Suprapubic skin (tissue), 4 donors: Measurements from ENCODE around the gene AKR1A1. TPM values are rescaled to one million over a fixed set of nuclear protein-coding genes. Genes with fewer than 3 reads are reported as not detected.

Experiments
- DNase-seq, 2 donors: peaks; one replicate each; pipeline ENCODE4 v3.0.0-alpha.2; 2019; ENCODE audit warnings: low spot score in 2 of 2
- H3K27ac ChIP-seq: fragments of 200-600 bp; sonication (generic); one replicate; pipeline ENCODE4 v1.5.1; 2019
- H3K27me3 ChIP-seq: fragments of 200-600 bp; sonication (generic); one replicate; pipeline ENCODE4 v1.5.1; 2019
- H3K36me3 ChIP-seq: fragments of 200-600 bp; sonication (generic); one replicate; pipeline ENCODE4 v1.5.1; 2019
- H3K4me1 ChIP-seq: fragments of 200-600 bp; sonication (generic); one replicate; pipeline ENCODE4 v1.5.1; 2019
- H3K4me3 ChIP-seq: fragments of 200-600 bp; sonication (generic); one replicate; pipeline ENCODE4 v1.5.1; 2019; ENCODE audit warnings: mild to moderate bottlenecking
- H3K9me3 ChIP-seq: fragments of 200-600 bp; sonication (generic); one replicate; pipeline ENCODE4 v1.5.1; 2019
- EP300 ChIP-seq: sonication (generic); formaldehyde crosslinking; IDR thresholded peaks from one replicate; pipeline ENCODE4 v1.6.1; 2017; ENCODE audit warnings: antibody characterized with exemption
- POLR2A ChIP-seq, 2 donors: fragments of 450-650 bp; IDR thresholded peaks; one replicate each; pipeline ENCODE4 v1.6.1; 2017; ENCODE audit warnings: antibody characterized with exemption in 2 of 2, mild to moderate bottlenecking in 2 of 2, moderate library complexity in 2 of 2
- POLR2AphosphoS5 ChIP-seq, 3 donors: sonication (generic); formaldehyde crosslinking; IDR thresholded peaks; one replicate each; pipeline ENCODE4 v1.6.1; 2017; ENCODE audit warnings: antibody characterized with exemption in 3 of 3
- WGBS: methylation state at CpG from one replicate; pipeline ENCODE4 v1.1.5; 2018; 5-methylcytosine and 5-hydroxymethylcytosine counted together
- total RNA-seq, 4 donors: library from RNA; depleted of rRNA; stranded (reverse); fragments of >200 nt; gene quantifications; one replicate each; pipeline ENCODE4 v1.1.0, GENCODE V29; 2016
- TF ChIP-seq, protein P1 (sequence below), 2 donors: fragments of 200-600 bp in 1 of 2; fragments of 450-650 bp in 1 of 2; sonication (generic) in 1 of 2; IDR thresholded peaks; one replicate each; pipeline ENCODE4 v1.5.1; 2016 to 2019; ENCODE audit warnings: antibody characterized with exemption in 2 of 2, mild to moderate bottlenecking in 1 of 2, moderate library complexity in 1 of 2

Gene AKR1A1
- total RNA-seq, 4 donors from 2014 or later: 60.1 to 87.1 (median 82.8) TPM

DNA sequence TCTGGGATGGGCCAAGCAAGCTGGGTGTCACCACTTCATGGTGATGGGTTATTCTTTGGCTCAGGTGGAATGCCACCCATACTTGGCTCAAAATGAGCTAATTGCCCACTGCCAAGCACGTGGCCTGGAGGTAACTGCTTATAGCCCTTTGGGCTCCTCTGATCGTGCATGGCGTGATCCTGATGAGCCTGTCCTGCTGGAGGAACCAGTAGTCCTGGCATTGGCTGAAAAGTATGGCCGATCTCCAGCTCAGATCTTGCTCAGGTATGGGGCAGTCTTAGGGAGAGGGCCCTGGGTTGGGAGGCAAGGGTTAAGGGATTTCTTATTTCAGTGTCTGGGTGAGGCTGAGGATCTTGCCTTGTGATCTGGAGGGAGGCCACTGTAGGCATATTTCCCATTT is 17.8 kb downstream of the AKR1A1 start:
- WGBS: 50% methylated on average over 1 of the region's 4 CpGs
- Histone ChIP-seq H3K4me1 (peaks cover 30% of the 10 kb centered on the region), H3K36me3 (peaks cover 45% of the 10 kb centered on the region), H3K9me3 (no peaks in the 10 kb centered on the region), H3K27me3 (no peaks in the 10 kb centered on the region), H3K4me3 (no peak overlapping the region), H3K27ac (no peak overlapping the region)
- peak in 2 of 3 donors; percentile 10 to 64 for TF ChIP-seq POLR2AphosphoS5 (IDR thresholded peaks at IDR 0.05)
- TF ChIP-seq POLR2A (IDR thresholded peaks at IDR 0.05): no peak
- no peak for DNase-seq

DNA sequence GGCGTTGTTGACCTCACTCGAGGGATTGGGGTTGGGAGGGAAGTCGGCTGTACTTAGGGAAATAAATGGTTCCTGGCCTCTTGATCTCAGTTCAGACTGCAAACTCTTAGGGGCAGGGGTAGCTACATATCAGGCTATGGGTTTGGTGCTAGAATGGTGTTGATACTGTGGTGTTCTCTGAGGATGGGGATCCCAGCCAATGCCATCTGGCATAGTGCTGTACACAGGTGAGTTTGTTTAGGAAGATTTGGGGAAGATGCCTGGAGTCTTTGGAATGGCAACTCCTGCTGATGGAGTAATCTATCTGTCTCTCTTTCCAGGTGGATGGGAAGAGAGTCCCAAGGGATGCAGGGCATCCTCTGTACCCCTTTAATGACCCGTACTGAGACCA is 18.9 kb downstream of the AKR1A1 start:
- no peak overlapping the region for H3K27ac ChIP-seq
- TF ChIP-seq POLR2A (IDR thresholded peaks at IDR 0.05): no peak
- no peak for TF ChIP-seq POLR2AphosphoS5 (IDR thresholded peaks at IDR 0.05)
- no peak for TF ChIP-seq EP300
- TF ChIP-seq, protein P1, sequence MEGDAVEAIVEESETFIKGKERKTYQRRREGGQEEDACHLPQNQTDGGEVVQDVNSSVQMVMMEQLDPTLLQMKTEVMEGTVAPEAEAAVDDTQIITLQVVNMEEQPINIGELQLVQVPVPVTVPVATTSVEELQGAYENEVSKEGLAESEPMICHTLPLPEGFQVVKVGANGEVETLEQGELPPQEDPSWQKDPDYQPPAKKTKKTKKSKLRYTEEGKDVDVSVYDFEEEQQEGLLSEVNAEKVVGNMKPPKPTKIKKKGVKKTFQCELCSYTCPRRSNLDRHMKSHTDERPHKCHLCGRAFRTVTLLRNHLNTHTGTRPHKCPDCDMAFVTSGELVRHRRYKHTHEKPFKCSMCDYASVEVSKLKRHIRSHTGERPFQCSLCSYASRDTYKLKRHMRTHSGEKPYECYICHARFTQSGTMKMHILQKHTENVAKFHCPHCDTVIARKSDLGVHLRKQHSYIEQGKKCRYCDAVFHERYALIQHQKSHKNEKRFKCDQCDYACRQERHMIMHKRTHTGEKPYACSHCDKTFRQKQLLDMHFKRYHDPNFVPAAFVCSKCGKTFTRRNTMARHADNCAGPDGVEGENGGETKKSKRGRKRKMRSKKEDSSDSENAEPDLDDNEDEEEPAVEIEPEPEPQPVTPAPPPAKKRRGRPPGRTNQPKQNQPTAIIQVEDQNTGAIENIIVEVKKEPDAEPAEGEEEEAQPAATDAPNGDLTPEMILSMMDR (IDR thresholded peaks at IDR 0.05): no peak
- no peak overlapping the region for H3K4me3 ChIP-seq
- H3K27me3 ChIP-seq: no peaks in the 10 kb centered on the region
- DNase-seq: no peak
- peaks cover 30% of the 10 kb centered on the region for H3K4me1 ChIP-seq
- WGBS: 53% methylated on average over 4 of the region's 4 CpGs
- peaks cover 37% of the 10 kb centered on the region for H3K36me3 ChIP-seq
- H3K9me3 ChIP-seq: no peaks in the 10 kb centered on the region

DNA sequence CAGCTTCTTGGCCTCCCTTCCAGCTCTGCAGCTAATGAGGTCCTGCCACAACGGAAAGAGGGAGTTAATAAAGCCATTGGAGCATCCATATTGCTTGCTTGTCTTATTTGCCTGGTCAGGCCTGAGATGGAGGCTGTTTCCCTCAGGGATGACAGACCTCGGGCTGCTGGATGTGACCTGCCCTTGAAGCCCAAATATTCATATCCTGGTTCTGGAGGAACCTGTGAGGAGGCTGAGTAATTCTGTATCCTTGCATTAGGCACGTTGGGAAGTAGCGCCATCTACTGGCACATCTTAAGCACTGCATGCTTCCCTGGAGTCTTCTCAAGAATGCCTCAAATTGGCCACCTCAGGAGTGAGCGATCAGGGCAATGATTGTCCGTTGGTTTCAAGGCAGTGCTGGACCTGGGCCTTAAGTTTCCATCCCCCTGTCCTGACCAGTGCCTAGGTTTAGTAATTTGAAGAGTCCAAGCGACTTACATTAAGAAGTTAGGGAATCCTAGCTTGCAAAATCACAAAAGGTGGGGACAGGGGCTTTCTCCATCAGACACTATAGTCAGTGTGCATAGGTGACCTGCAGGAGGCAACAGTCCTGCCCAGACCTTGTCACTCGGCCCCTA is 19.4 kb downstream of the AKR1A1 start:
- peaks cover 36% of the 10 kb centered on the region for H3K36me3 ChIP-seq
- 8% methylated on average over 7 of the region's 8 CpGs for WGBS

DNA sequence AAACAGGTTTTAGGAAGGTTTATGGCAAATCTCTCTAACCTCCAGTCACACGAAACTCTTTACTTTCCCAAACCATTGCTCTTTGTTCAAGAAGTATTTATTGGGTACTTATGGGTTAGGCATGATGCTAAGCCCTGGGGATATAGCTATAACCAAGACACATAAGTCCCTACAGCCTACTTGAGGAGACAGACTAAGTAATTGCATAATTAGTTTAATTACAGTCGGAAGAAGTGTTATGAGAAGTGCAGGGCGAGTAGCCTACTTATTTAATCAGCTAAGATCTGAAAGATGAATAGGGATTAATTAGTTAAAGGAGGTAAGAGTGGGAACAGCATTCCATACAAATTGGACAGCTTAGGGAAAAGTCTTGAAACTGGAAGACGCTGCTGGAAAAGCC is 20.0 kb downstream of the AKR1A1 start:
- H3K4me3 ChIP-seq: no peak overlapping the region
- H3K27ac ChIP-seq: no peak overlapping the region
- H3K9me3 ChIP-seq: no peaks in the 10 kb centered on the region
- peaks cover 36% of the 10 kb centered on the region for H3K36me3 ChIP-seq
- TF ChIP-seq EP300: no peak
- no peak for TF ChIP-seq POLR2A (IDR thresholded peaks at IDR 0.05)
- no peak for TF ChIP-seq POLR2AphosphoS5 (IDR thresholded peaks at IDR 0.05)
- TF ChIP-seq, protein P1 (IDR thresholded peaks at IDR 0.05): no peak
- WGBS: 73% methylated on average over 4 of the region's 4 CpGs
- DNase-seq: no peak
- no peaks in the 10 kb centered on the region for H3K27me3 ChIP-seq
- H3K4me1 ChIP-seq: peaks cover 30% of the 10 kb centered on the region

More for the DNA sequence above, 19.4 kb downstream of the AKR1A1 start:
- no peaks in the 10 kb centered on the region for H3K9me3 ChIP-seq
- H3K4me3 ChIP-seq: no peak overlapping the region
- TF ChIP-seq EP300: no peak
- TF ChIP-seq, protein P1 (IDR thresholded peaks at IDR 0.05): peak; percentile 89 to 98
- DNase-seq: peak; percentile 78 to 86
- no peak overlapping the region for H3K27ac ChIP-seq
- no peaks in the 10 kb centered on the region for H3K27me3 ChIP-seq
- peaks cover 30% of the 10 kb centered on the region for H3K4me1 ChIP-seq

DNA sequence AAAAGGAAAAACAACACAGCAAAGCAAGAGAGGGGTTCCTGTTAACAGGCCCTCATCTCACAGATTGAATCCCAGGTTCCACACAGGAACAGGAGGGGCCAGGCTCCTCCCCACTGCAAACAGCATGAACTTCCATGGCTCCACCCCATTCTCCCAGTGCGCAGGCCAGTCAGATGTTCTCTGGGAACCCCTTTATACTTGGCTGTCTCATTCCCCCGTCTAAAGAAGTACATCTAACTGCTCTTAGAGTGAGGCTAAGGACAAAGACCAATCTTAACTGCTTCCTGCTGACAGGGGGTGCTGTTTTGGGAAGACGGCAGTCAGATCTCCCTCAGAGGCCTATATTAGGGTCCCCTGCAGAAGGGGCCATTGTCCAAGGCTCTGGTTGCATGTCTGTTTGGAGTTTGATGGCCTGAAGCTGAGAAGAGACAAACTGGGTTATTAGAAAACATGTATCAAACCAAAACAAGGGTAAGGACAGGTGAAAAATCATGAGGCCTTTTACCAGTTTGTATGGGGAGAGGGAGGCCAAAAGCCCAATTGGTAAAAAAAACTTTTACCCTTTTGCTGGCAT is 22.7 kb downstream of the AKR1A1 start:
- TF ChIP-seq EP300 (no peak), POLR2A (IDR thresholded peaks at IDR 0.05) (no peak), POLR2AphosphoS5 (IDR thresholded peaks at IDR 0.05) (no peak)
- TF ChIP-seq, protein P1 (IDR thresholded peaks at IDR 0.05): no peak
- H3K36me3 ChIP-seq: peaks cover 20% of the 10 kb centered on the region
- DNase-seq: peak in 1 of 2 donors; percentile 28
- no peak overlapping the region for H3K4me3 ChIP-seq
- peaks cover 14% of the 10 kb centered on the region for H3K4me1 ChIP-seq
- no peak overlapping the region for H3K27ac ChIP-seq
- no peaks in the 10 kb centered on the region for H3K27me3 ChIP-seq
- WGBS: 76% methylated on average over 3 of the region's 3 CpGs
- H3K9me3 ChIP-seq: no peaks in the 10 kb centered on the region
